HG03521 (cell line): ENCODE data around the gene FNDC11.
"Not testable (repeated sequence)": the region's sequence is repeated elsewhere in the genome, so short reads cannot be mapped to it uniquely, and the experiment has no call there.

Source experiments
- ATAC-seq: cut with Tn5 transposase; IDR thresholded peaks from one replicate; pipeline ENCODE4 v1.9.1; 2021; ENCODE audit warnings: mild to moderate bottlenecking, moderate library complexity; ENCODE audit not compliant: unreplicated experiment

Gene FNDC11

GRCh38 chr20:63596423-63596822 is 42.5 kb downstream of the FNDC11 start:
- no peak for ATAC-seq

- ATAC-seq: no peak
Observed at GRCh38 chr20:63597651-63598478, 43.9 kb downstream of the FNDC11 start.

- ATAC-seq: no peak
Observed at GRCh38 chr20:63598479-63599395, 44.8 kb downstream of the FNDC11 start.

- no peak for ATAC-seq
Observed at GRCh38 chr20:63599396-63600050, 45.6 kb downstream of the FNDC11 start.

- not testable (repeated sequence) for ATAC-seq
Observed at GRCh38 chr20:63601679-63602078, 47.7 kb downstream of the FNDC11 start.

GRCh38 chr20:63602321-63602720 is 48.4 kb downstream of the FNDC11 start:
- ATAC-seq: no peak
